SH-SY5Y (cell line): ENCODE measurements around the gene HOXD4.

Source experiments
- GATA2 ChIP-seq: IDR thresholded peaks from 2 replicates; pipeline ENCODE4 v1.6.1; 2011; ENCODE audit warnings: mild to moderate bottlenecking, low read depth, low read length
- GATA3 ChIP-seq: IDR thresholded peaks from 2 replicates; pipeline ENCODE4 v1.6.1; 2011; ENCODE audit warnings: low read depth, mild to moderate bottlenecking, low read length, moderate library complexity

- TF ChIP-seq GATA2 = no peak
- no peak for TF ChIP-seq GATA3
Observed at GRCh38 chr2:176175709-176176607, 24.6 kb downstream of the HOXD4 start.
